Stimulated activated CD8-positive, alpha-beta memory T cell treated with anti-CD3 and anti-CD28 coated beads, Interleukin-15, amount 100 ng/mL, for 1 hour (primary cell): ENCODE data around the gene FOXF2.

Experiments used
- DNase-seq: peaks from one replicate; pipeline ENCODE4 v3.0.0-alpha.2; 2020; ENCODE audit warnings: low read depth

Gene FOXF2

GRCh38 chr6:1378065-1379016, 11.0 kb upstream of the FOXF2 start:
- no peak for DNase-seq

DNA sequence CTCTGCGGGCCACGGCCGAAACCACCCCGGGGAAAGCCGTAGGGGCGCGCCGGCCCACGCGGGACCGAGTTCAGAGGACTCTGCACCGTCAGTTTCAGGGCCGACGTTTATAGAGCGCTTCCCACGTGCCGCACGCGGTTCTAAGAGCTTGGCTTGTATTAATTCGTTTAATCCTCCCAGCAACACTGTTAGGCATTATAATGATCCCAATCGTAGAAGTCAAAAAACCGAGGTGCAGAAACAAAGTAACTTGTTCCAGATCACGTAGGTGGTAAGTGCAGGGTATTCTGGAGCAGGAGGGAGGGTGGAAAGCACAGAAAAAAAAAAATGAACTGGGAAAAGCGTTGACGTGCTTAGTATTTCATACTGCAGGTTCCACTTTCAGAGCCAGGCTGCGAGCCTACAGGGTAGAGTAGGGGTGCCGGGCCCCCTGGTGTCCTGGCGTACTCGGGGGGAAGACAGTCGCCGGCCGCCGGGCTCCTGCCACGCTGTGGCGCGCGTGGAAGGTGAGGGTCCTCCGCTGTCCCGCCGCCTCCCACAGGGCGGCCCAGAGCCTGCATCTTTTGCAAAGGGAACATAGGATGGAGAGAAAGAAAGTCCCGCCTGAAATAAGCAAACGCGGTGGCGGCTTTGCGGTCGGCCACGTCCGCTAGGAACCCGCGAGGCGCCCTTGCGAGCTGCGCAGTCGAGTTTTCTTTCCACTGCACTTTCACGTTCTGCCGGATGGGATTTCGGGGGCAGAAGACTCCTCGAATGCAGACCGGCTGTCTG, 10.2 kb upstream of the FOXF2 start:
- no peak for DNase-seq

- DNase-seq: no peak
Measured at GRCh38 chr6:1379788-1380147, 9.6 kb upstream of the FOXF2 start.

- DNase-seq: no peak
Measured at GRCh38 chr6:1380625-1381427, 8.6 kb upstream of the FOXF2 start.

DNA sequence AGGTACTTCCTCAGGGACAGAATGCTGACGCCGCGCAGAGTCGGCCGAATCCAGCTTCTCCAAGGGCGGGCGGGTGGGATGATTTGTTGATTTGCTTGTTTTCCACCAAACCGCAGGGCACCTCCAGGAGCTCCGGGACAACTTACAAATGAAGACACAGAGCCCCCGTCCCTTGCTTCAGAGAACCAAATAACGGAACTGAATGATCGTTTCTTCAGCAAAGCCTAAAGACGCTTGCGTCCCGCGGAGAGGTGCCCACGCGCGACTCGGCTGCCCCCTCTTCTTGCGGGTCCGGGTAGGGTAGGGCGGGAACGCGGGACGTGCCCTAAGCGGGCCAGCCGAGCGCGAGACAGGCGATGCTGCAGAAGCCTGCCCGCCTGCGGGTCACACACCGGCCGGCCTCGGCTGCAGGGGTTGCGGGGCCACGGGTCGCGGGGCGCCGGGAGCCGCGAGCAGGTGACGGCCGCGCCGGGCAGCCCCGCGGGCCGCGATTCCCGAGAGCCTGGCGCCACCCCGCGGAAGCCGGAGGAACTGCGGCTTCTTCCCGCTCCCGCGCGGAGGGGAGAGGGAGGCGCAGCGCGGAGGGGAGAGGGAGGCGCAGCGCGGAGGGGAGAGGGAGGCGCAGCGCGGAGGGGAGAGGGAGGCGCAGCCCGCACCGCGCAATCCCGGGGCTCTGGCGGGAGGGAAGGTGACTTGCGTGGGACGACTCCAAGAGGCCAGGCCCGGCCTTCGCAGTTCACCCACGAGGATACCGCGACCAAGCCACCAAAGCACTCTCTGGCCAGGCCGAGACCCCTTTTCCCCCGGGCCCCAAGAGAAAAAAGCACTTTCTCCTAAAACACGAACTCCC, 7.7 kb upstream of the FOXF2 start:
- peak; percentile 22 for DNase-seq

DNA sequence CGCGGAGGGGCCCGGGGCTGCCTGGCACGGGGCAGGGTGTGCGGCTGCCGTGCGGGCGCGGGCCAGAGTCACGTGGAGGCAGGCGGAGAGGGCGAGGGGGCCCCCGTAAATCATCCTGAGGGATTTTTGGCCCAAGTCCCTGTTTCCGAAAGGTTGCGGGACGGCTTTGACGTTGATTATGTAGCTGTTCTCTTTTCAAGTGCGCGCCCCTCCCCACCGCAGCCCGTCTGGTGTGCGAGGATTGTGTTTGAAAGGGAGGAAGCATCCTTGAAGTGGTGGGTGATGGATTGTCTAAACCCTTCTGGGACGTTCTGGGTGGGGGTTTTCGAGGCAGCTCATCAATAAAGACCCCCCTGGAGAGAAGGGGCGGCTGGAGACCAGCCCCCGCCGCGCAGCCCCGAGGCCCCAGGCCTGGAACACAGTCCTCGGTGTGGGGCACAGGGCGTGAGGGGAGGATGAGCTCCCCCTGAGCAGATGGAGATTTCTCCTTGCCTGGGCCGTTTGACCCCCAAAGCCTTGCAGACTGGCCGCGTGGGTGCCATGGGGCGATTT, 7.0 kb upstream of the FOXF2 start:
- DNase-seq: no peak

GRCh38 chr6:1382883-1383728, 6.3 kb upstream of the FOXF2 start:
- no peak for DNase-seq

DNA sequence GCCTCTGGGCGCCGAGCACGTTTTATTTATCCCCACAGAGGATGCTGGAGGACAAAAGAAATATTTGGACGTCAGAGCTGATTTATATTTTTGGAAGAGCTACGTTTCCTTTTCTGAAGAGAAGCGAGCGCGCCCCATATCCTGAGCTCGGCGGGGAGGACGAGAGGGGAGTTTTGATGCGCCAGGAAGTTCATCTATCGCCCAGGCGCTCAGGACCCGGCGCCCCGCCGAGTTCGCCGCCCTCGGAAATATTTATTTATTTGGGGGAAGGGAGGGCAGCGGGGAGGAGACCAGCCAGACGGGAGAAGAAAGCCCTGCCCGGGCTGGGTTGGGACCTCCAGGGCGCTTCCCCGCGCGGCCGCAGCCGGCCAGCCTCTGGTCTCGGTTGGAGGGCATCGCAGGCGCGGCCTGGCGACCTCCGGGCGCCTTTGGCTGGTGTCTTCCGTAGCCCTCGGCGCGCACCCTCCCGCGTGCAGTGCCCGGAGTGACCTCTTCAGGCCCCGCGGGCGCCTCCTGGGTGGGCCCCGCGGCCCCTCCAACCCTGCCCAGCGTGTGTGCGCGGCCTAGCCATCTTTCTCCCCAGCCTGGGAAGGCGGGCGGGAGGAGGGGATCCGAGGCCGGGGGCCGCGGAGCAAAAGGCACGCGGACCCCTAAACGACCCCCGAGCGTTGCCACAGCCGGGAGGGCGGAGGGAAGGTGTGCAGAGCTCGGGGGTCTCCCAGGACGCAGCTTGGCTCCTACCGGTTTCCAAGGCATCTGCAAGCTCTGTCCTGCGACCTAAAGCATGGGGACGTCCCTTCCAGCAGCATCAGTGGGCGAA, 5.4 kb upstream of the FOXF2 start:
- DNase-seq: no peak

- no peak for DNase-seq
Measured at GRCh38 chr6:1384549-1385128, 4.7 kb upstream of the FOXF2 start.

GRCh38 chr6:1385129-1386037, 4.0 kb upstream of the FOXF2 start:
- DNase-seq: no peak

DNA sequence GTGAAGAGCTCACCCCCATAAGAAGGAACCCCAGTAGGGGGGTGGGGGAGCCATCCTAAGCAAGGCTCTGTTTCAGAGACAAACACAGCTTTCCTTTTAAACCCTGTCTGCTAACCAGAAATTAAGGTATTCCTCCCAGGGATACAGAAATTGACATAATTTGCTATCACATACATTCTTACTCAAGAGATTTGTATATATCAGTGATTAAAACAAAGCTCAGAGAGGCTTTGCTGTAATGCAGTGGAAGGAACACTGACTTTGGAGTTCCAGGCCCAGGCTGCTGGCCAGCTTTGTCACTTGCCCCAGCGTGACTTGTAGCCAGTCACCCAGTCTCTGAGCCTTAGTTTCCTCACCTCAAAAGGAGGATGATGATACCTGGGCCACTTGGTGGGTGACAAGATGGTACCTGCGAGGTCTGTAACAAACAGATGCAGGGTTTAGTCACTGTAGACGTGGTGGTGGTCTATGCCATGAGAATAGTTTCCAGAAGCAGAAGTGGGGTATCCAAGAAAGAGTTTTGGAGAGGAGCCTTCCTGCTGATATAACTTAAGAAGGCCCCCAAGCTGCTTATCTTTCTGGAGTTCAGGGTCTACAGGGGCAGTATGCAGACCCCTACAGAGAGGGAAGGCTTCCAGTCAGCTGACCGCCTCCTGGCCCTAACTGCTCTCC, 3.2 kb upstream of the FOXF2 start:
- DNase-seq: no peak

DNA sequence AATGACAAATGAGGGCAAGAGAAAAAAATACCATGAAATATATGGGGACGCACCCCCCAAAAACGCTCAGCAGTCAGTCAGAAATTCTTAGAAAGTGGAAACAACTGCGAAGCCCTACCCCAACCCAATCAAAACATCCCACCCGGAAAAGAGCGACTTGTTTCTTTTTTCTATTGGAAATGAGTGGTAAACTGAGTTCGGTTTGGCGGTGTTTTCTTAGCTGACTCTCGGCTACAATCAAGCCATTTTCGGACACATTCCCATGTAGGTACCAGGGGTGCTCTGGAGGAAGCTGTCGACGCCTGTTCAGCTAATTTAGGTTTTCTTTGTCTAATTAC, 1.9 kb upstream of the FOXF2 start:
- no peak for DNase-seq

GRCh38 chr6:1387876-1388629, 1.3 kb upstream of the FOXF2 start:
- no peak for DNase-seq

GRCh38 chr6:1388630-1389368, 577 bp upstream of the FOXF2 start:
- no peak for DNase-seq

- DNase-seq: no peak
Measured at GRCh38 chr6:1390133-1390945, 963 bp downstream of the FOXF2 start.
